Naive thymus-derived CD4-positive, alpha-beta T cell (primary cell): ENCODE results near the gene MFSD6L. TPM values are rescaled to one million over a fixed set of nuclear protein-coding genes. Genes with fewer than 3 reads are reported as not detected.
"Not testable (repeated sequence)": the region's sequence is repeated elsewhere in the genome, so short reads cannot be mapped to it uniquely, and the experiment has no call there.

Experiments used
- ATAC-seq: fragments of 150-1000 bp; cut with Tn5 transposase; 2 replicates; pipeline ENCODE4 v1.10.0; 2021; ENCODE audit warnings: mild to moderate bottlenecking, moderate library complexity
- CTCF ChIA-PET: fragments of 350-600 bp; sonication (Branson Sonifier 250); formaldehyde crosslinking; loops from one replicate; lab custom pipeline; 2021; ENCODE audit warnings: antibody characterized with exemption; lab: Charles Lee
- POLR2A ChIA-PET: fragments of 350-600 bp; sonication (Branson Sonifier 250); formaldehyde crosslinking; loops from one replicate; lab custom pipeline; 2021; ENCODE audit warnings: antibody characterized with exemption, inconsistent platforms; lab: Charles Lee
- DNase-seq, 9 donors: peaks; one replicate each; pipeline versions ENCODE4 v3.0.0 to v3.0.0-alpha.2; 2020 to 2022; ENCODE audit warnings: mixed read lengths in 1 of 9
- H3K27ac ChIP-seq: one replicate; pipeline ENCODE4 v1.7.0; 2013; ENCODE audit warnings: mild to moderate bottlenecking, low read depth, low read length, moderate library complexity
- H3K27me3 ChIP-seq, 2 donors: one replicate each; pipeline ENCODE4 v1.7.0; 2013; ENCODE audit warnings: low read length in 2 of 2, mild to moderate bottlenecking in 2 of 2, moderate library complexity in 2 of 2; ENCODE audit not compliant: control insufficient read depth in 2 of 2, insufficient read depth in 2 of 2
- H3K36me3 ChIP-seq, 3 experiments: 1 replicate in 2 of 3; 2 replicates in 1 of 3; pipeline ENCODE4 v1.7.0; 2013; ENCODE audit warnings: low read length in 3 of 3, mild to moderate bottlenecking in 3 of 3, moderate library complexity in 1 of 3; ENCODE audit not compliant: insufficient read depth in 3 of 3, control insufficient read depth in 2 of 3
- H3K4me1 ChIP-seq, 2 donors: one replicate each; pipeline ENCODE4 v1.7.0; 2013; ENCODE audit warnings: low read length in 2 of 2, mild to moderate bottlenecking in 2 of 2, moderate library complexity in 1 of 2; ENCODE audit not compliant: control insufficient read depth in 2 of 2, insufficient read depth in 2 of 2
- H3K4me3 ChIP-seq: 2 replicates; pipeline ENCODE4 v1.7.0; 2013; ENCODE audit warnings: mild to moderate bottlenecking, low read length
- H3K9me3 ChIP-seq, 3 experiments: 1 replicate in 2 of 3; 2 replicates in 1 of 3; pipeline ENCODE4 v1.7.0; 2013; ENCODE audit warnings: low read length in 3 of 3; ENCODE audit not compliant: control insufficient read depth in 2 of 3
- H3K27ac Mint-ChIP-seq, 9 donors: one replicate each; pipeline ENCODE4 v1.8.0; 2020 to 2022; ENCODE audit warnings: mixed read lengths in 9 of 9, mild to moderate bottlenecking in 8 of 9, moderate library complexity in 5 of 9, inconsistent platforms in 2 of 9
- H3K27me3 Mint-ChIP-seq, 5 donors: one replicate each; pipeline ENCODE4 v1.8.0; 2021 to 2022; ENCODE audit warnings: mixed read lengths in 5 of 5, mild to moderate bottlenecking in 1 of 5
- H3K36me3 Mint-ChIP-seq, 5 donors: one replicate each; pipeline ENCODE4 v1.8.0; 2020 to 2022; ENCODE audit warnings: mixed read lengths in 5 of 5, mild to moderate bottlenecking in 3 of 5, inconsistent platforms in 1 of 5
- H3K4me1 Mint-ChIP-seq, 7 donors: one replicate each; pipeline ENCODE4 v1.8.0; 2020 to 2022; ENCODE audit warnings: mixed read lengths in 7 of 7, mild to moderate bottlenecking in 3 of 7, inconsistent platforms in 1 of 7
- H3K4me3 Mint-ChIP-seq, 10 donors: one replicate each; pipeline ENCODE4 v1.8.0; 2020 to 2022; ENCODE audit warnings: mild to moderate bottlenecking in 10 of 10, mixed read lengths in 10 of 10, moderate library complexity in 6 of 10, inconsistent platforms in 2 of 10
- H3K9me3 Mint-ChIP-seq, 11 donors: one replicate each; pipeline ENCODE4 v1.8.0; 2020 to 2022; ENCODE audit warnings: mixed read lengths in 11 of 11, mild to moderate bottlenecking in 4 of 11, inconsistent platforms in 1 of 11, moderate library complexity in 1 of 11
- intact Hi-C, 2 donors: fragments of 100-400 bp; cut with micrococcal nuclease; formaldehyde crosslinking; loops; one replicate each; pipeline ENCODE4 v1.15.1; 2023
- polyA plus RNA-seq, 2 donors: library from polyadenylated mRNA; unstranded; fragments of 300-500 nt; fragmentation: Illumina TruSeq; gene quantifications; one replicate each; pipeline ENCODE4 v1.2.3, GENCODE V29; 2021
- total RNA-seq, 6 experiments: library from RNA in 5 of 6; stranded (reverse) in 5 of 6; gene quantifications; 1 replicate in 5 of 6; 2 replicates in 1 of 6; pipeline ENCODE4 v1.2.3 and lab custom pipeline; 2021 to 2026

The MFSD6L gene
- total and polyA plus RNA-seq, 7 experiments from 2014 or later, result 0.96 to 1.8 TPM; not detected in 5

- no peak overlapping the region for H3K4me3 ChIP-seq
Observed at GRCh38 chr17:8818654-8819330, 19.6 kb upstream of the MFSD6L start.

GRCh38 chr17:8818047-8818446 lies 18.9 kb upstream of the MFSD6L start:
- Histone ChIP-seq H3K4me3 (no peak overlapping the region), H3K36me3 (no peaks in the 10 kb centered on the region), H3K27me3 (no peaks in the 10 kb centered on the region), H3K27ac (no peak overlapping the region), H3K9me3 (no peaks in the 10 kb centered on the region), H3K4me1 (no peaks in the 10 kb centered on the region)
- Mint-ChIP-seq H3K9me3 (peaks cover 0 to 8% (median 2%) of the 10 kb centered on the region in 11 donors), H3K27me3 (peaks cover 0 to 7% (median 1%) of the 10 kb centered on the region in 5 donors), H3K4me3 (no peak overlapping the region), H3K27ac (no peak overlapping the region), H3K4me1 (no peaks in the 10 kb centered on the region), H3K36me3 (peaks cover 10 to 25% (median 14%) of the 10 kb centered on the region in 5 donors)
- intact Hi-C loops, result no loop called here
- ChIA-PET POLR2A (no interaction called here), CTCF (no interaction called here)
- DNase-seq, result no peak
- ATAC-seq, result no peak

More at GRCh38 chr17:8818654-8819330, 19.6 kb upstream of the MFSD6L start:
- H3K36me3 ChIP-seq, result no peaks in the 10 kb centered on the region
- no peak overlapping the region for H3K27ac Mint-ChIP-seq
- ATAC-seq, result no peak
- H3K27me3 ChIP-seq, result no peaks in the 10 kb centered on the region
- ChIA-PET CTCF (no interaction called here), POLR2A (interaction anchor here (0.6 kb wide), 1 partner anchor 11 kb away, joined by 3 read pairs; no protein-coding TSS in a partner anchor)
- H3K9me3 Mint-ChIP-seq, result peaks cover 0 to 4% (median 0%) of the 10 kb centered on the region in 11 donors
- no peaks in the 10 kb centered on the region for H3K9me3 ChIP-seq
- H3K4me1 ChIP-seq, result no peaks in the 10 kb centered on the region
- H3K4me3 Mint-ChIP-seq, result no peak overlapping the region
- peaks cover 0 to 7% (median 0%) of the 10 kb centered on the region in 5 donors for H3K27me3 Mint-ChIP-seq
- H3K36me3 Mint-ChIP-seq, result peaks cover 8 to 24% (median 10%) of the 10 kb centered on the region in 5 donors
- intact Hi-C loops, result loop anchor here in 1 of 2 donors (1.0 kb wide), 1 partner anchor 18 kb away; no protein-coding TSS in a partner anchor
- no peaks in the 10 kb centered on the region for H3K4me1 Mint-ChIP-seq
- peak in 1 of 9 donors; percentile 13 for DNase-seq
- no peak overlapping the region for H3K27ac ChIP-seq

- ATAC-seq, result peak; percentile 94
- Histone ChIP-seq H3K27me3 (no peaks in the 10 kb centered on the region), H3K4me1 (no peaks in the 10 kb centered on the region), H3K4me3 (no peak overlapping the region), H3K27ac (no peak overlapping the region), H3K9me3 (peaks cover 0 to 3% (median 0%) of the 10 kb centered on the region in 3 experiments), H3K36me3 (no peaks in the 10 kb centered on the region)
- Mint-ChIP-seq H3K27me3 (no peaks in the 10 kb centered on the region), H3K4me1 (peaks cover 0 to 4% (median 0%) of the 10 kb centered on the region in 7 donors), H3K27ac (peak overlapping the region in 2 of 9 donors; percentile 17 to 38), H3K9me3 (peaks cover 6 to 47% (median 21%) of the 10 kb centered on the region in 11 donors), H3K36me3 (peaks cover 24 to 52% (median 41%) of the 10 kb centered on the region in 5 donors), H3K4me3 (no peak overlapping the region)
- no peak for DNase-seq
- intact Hi-C loops, result no loop called here
- POLR2A ChIA-PET, result no interaction called here
- CTCF ChIA-PET, result interaction anchor here (0.6 to 1.1 kb wide), 3 partner anchors 9 to 395 kb away, joined by 3 to 4 read pairs (median 3); no protein-coding TSS in a partner anchor
Observed at GRCh38 chr17:8806926-8807550, 7.9 kb upstream of the MFSD6L start.

GRCh38 chr17:8806253-8806925 lies 7.2 kb upstream of the MFSD6L start:
- H3K4me1 Mint-ChIP-seq, result peaks cover 0 to 4% (median 0%) of the 10 kb centered on the region in 7 donors
- H3K9me3 Mint-ChIP-seq, result peaks cover 4 to 41% (median 21%) of the 10 kb centered on the region in 11 donors
- Histone ChIP-seq H3K36me3 (no peaks in the 10 kb centered on the region), H3K27me3 (no peaks in the 10 kb centered on the region), H3K27ac (no peak overlapping the region), H3K9me3 (peaks cover 0 to 3% (median 0%) of the 10 kb centered on the region in 3 experiments), H3K4me3 (no peak overlapping the region), H3K4me1 (no peaks in the 10 kb centered on the region)
- no peak overlapping the region for H3K4me3 Mint-ChIP-seq
- intact Hi-C loops, result no loop called here
- H3K27me3 Mint-ChIP-seq, result no peaks in the 10 kb centered on the region
- ATAC-seq, result no peak
- H3K27ac Mint-ChIP-seq, result peak overlapping the region in 1 of 9 donors; percentile 38
- ChIA-PET CTCF (interaction anchor here (0.6 to 1.1 kb wide), 3 partner anchors 8 to 394 kb away, joined by 3 to 4 read pairs (median 3); no protein-coding TSS in a partner anchor), POLR2A (no interaction called here)
- no peak for DNase-seq
- H3K36me3 Mint-ChIP-seq, result peaks cover 18 to 46% (median 34%) of the 10 kb centered on the region in 5 donors

GRCh38 chr17:8805396-8805795 lies 6.2 kb upstream of the MFSD6L start:
- H3K27me3 ChIP-seq, result not testable (repeated sequence)

More at GRCh38 chr17:8805396-8805795, 6.2 kb upstream of the MFSD6L start:
- H3K9me3 ChIP-seq, CTCF ChIA-PET, POLR2A ChIA-PET, H3K27ac Mint-ChIP-seq, ATAC-seq, H3K36me3 ChIP-seq, H3K27ac ChIP-seq, H3K4me3 ChIP-seq, H3K4me3 Mint-ChIP-seq, H3K4me1 Mint-ChIP-seq, DNase-seq, H3K27me3 Mint-ChIP-seq, H3K4me1 ChIP-seq: not testable (repeated sequence)
- Mint-ChIP-seq H3K36me3 (peaks cover 15 to 36% (median 28%) of the 10 kb centered on the region in 5 donors), H3K9me3 (peaks cover 4 to 32% (median 18%) of the 10 kb centered on the region in 11 donors)
- intact Hi-C loops, result loop anchor here in 1 of 2 donors (2.0 kb wide), 1 partner anchor 193 kb away; no protein-coding TSS in a partner anchor
